Breast epithelium (tissue), 3 donors: Measurements from ENCODE around the gene ATG10.

Experiments used
- CTCF ChIP-seq, 3 donors: fragments of 450-650 bp; IDR thresholded peaks; one replicate each; pipeline ENCODE4 v1.5.1; 2016 to 2017; ENCODE audit warnings: antibody characterized with exemption in 3 of 3, mild to moderate bottlenecking in 3 of 3, moderate library complexity in 3 of 3
- POLR2A ChIP-seq: fragments of 450-650 bp; IDR thresholded peaks from one replicate; pipeline ENCODE4 v1.6.1; 2016; ENCODE audit warnings: antibody characterized with exemption, mild to moderate bottlenecking, moderate library complexity

GRCh38 chr5:82164176-82164976, 192.6 kb downstream of the ATG10 start:
- no peak for TF ChIP-seq POLR2A
- no peak for TF ChIP-seq CTCF (IDR thresholded peaks at IDR 0.05)
